SK-N-SH treated with all-trans-retinoic acid at 6 μM for 48 hours (cell line): ENCODE data around the gene CUL1.

ENCODE experiments used
- ATAC-seq: fragments of 200-7000 bp; cut with Tn5 transposase; 3 replicates; pipeline ENCODE4 v1.9.1; 2020; ENCODE audit warnings: mild to moderate bottlenecking, moderate library complexity
- ARNTL ChIP-seq: fragments of 450-650 bp; formaldehyde crosslinking; IDR thresholded peaks from 2 replicates; pipeline ENCODE4 v1.5.0; 2020; ENCODE audit warnings: low read depth, mild to moderate bottlenecking, moderate library complexity, borderline replicate concordance
- BACH2 ChIP-seq: fragments of 250-450 bp; sonication (Bioruptor Pico); IDR thresholded peaks from 2 replicates; pipeline ENCODE4 v1.9.0; 2021; ENCODE audit warnings: mild to moderate bottlenecking, borderline replicate concordance
- CREB5 ChIP-seq: fragments of 250-450 bp; sonication (Bioruptor Pico); IDR thresholded peaks from 2 replicates; pipeline ENCODE4 v1.5.1; 2020; ENCODE audit warnings: low read depth, mild to moderate bottlenecking, moderate library complexity
- CSDC2 ChIP-seq: fragments of 250-450 bp; sonication (Bioruptor Pico); IDR thresholded peaks from 2 replicates; pipeline ENCODE4 v1.5.0; 2020; ENCODE audit warnings: mild to moderate bottlenecking, moderate library complexity
- ESRRG ChIP-seq: fragments of 250-450 bp; sonication (Bioruptor Pico); IDR thresholded peaks from 2 replicates; pipeline ENCODE4 v1.6.1; 2021; ENCODE audit warnings: mild to moderate bottlenecking
- GLIS3 ChIP-seq: fragments of 250-450 bp; sonication (Bioruptor Pico); IDR thresholded peaks from 2 replicates; pipeline ENCODE4 v1.5.0; 2020; ENCODE audit warnings: mild to moderate bottlenecking, moderate library complexity
- ISL1 ChIP-seq: fragments of 250-450 bp; sonication (Bioruptor Pico); IDR thresholded peaks from 2 replicates; pipeline ENCODE4 v2.1.2; 2022; ENCODE audit warnings: mild to moderate bottlenecking, moderate library complexity
- OSR1 ChIP-seq: fragments of 250-450 bp; sonication (Bioruptor Pico); IDR thresholded peaks from 2 replicates; pipeline ENCODE4 v1.8.0; 2022; ENCODE audit warnings: moderate library complexity, mild to moderate bottlenecking, inconsistent platforms
- PATZ1 ChIP-seq: fragments of 250-450 bp; sonication (Bioruptor Pico); IDR thresholded peaks from 2 replicates; pipeline ENCODE4 v1.8.0; 2020; ENCODE audit warnings: mild to moderate bottlenecking, moderate library complexity, borderline replicate concordance
- PPARA ChIP-seq: fragments of 250-450 bp; sonication (Bioruptor Pico); IDR thresholded peaks from 2 replicates; pipeline ENCODE4 v1.5.0; 2020; ENCODE audit warnings: mild to moderate bottlenecking, borderline replicate concordance
- SNAI2 ChIP-seq: fragments of 250-450 bp; sonication (Bioruptor Pico); IDR thresholded peaks from 2 replicates; pipeline ENCODE4 v1.5.0; 2020; ENCODE audit warnings: mild to moderate bottlenecking, moderate library complexity
- TCF4 ChIP-seq: fragments of 250-450 bp; sonication (Bioruptor Pico); IDR thresholded peaks from 2 replicates; pipeline ENCODE4 v1.8.0; 2021; ENCODE audit warnings: mild to moderate bottlenecking, moderate library complexity, borderline replicate concordance
- TOX ChIP-seq: fragments of 250-450 bp; sonication (Bioruptor Pico); IDR thresholded peaks from 2 replicates; pipeline ENCODE4 v1.8.0; 2021; ENCODE audit warnings: mild to moderate bottlenecking, moderate library complexity, borderline replicate concordance
- TSHZ2 ChIP-seq: fragments of 250-450 bp; sonication (Bioruptor Pico); IDR thresholded peaks from 2 replicates; pipeline ENCODE4 v1.5.0; 2020; ENCODE audit warnings: mild to moderate bottlenecking, moderate library complexity
- ZC3H10 ChIP-seq: fragments of 250-450 bp; sonication (Bioruptor Pico); IDR thresholded peaks from 2 replicates; pipeline ENCODE4 v1.5.1; 2021; ENCODE audit warnings: mild to moderate bottlenecking, moderate library complexity
- ZFP30 ChIP-seq: fragments of 450-650 bp; formaldehyde crosslinking; IDR thresholded peaks from 2 replicates; pipeline ENCODE4 v1.5.0; 2022; ENCODE audit warnings: mild to moderate bottlenecking, moderate library complexity
- ZNF565 ChIP-seq: fragments of 450-650 bp; formaldehyde crosslinking; conservative IDR thresholded peaks from 2 replicates; pipeline ENCODE4 v1.5.0; 2020; ENCODE audit warnings: low read depth, mild to moderate bottlenecking, moderate library complexity
- ZNF70 ChIP-seq: fragments of 450-650 bp; formaldehyde crosslinking; IDR thresholded peaks from 2 replicates; pipeline ENCODE4 v1.5.0; 2020; ENCODE audit warnings: mild to moderate bottlenecking, moderate library complexity
- TF ChIP-seq, protein P1 (sequence below): fragments of 250-450 bp; sonication (Bioruptor Pico); IDR thresholded peaks from 2 replicates; pipeline ENCODE4 v1.5.1; 2021; ENCODE audit warnings: mild to moderate bottlenecking, moderate library complexity

Gene CUL1

DNA sequence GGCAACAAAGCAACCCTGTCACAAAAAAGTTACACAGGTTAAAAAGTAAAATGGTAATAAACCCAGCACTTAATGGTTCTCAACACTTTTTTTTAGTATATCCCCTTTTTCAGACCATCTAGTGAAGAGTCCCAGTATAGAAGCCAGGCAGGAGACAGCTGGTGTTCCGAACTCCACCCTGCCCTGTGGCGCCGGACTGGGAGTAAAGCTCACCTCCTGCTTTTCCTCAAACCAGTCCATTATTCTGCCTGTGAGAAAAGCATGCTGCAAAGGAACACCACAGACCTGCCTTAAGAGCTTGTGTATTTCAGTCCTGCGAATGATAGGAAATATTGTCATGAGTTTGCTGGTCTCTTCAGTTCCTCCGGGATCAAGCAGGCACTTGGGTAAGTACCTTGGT is 104.4 kb downstream of the CUL1 start:
- no peak for TF ChIP-seq GLIS3 (CRISPR knock-in tag)
- TF ChIP-seq TSHZ2 (CRISPR knock-in tag): no peak
- no peak for TF ChIP-seq PATZ1
- ATAC-seq: peak; percentile 12

GRCh38 chr7:148804343-148805235 is 105.9 kb downstream of the CUL1 start:
- ATAC-seq: peak; percentile 3; the same call in 2 of the 3 replicates
- TF ChIP-seq SNAI2 (CRISPR knock-in tag) (no peak), ZNF70 (CRISPR knock-in tag) (no peak), TCF4 (CRISPR knock-in tag) (no peak), TSHZ2 (CRISPR knock-in tag) (no peak), BACH2 (CRISPR knock-in tag) (no peak), CSDC2 (CRISPR knock-in tag) (no peak), PPARA (CRISPR knock-in tag) (no peak)
- TF ChIP-seq, protein P1, sequence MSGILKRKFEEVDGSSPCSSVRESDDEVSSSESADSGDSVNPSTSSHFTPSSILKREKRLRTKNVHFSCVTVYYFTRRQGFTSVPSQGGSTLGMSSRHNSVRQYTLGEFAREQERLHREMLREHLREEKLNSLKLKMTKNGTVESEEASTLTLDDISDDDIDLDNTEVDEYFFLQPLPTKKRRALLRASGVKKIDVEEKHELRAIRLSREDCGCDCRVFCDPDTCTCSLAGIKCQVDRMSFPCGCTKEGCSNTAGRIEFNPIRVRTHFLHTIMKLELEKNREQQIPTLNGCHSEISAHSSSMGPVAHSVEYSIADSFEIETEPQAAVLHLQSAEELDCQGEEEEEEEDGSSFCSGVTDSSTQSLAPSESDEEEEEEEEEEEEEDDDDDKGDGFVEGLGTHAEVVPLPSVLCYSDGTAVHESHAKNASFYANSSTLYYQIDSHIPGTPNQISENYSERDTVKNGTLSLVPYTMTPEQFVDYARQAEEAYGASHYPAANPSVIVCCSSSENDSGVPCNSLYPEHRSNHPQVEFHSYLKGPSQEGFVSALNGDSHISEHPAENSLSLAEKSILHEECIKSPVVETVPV (CRISPR knock-in tag): no peak

DNA sequence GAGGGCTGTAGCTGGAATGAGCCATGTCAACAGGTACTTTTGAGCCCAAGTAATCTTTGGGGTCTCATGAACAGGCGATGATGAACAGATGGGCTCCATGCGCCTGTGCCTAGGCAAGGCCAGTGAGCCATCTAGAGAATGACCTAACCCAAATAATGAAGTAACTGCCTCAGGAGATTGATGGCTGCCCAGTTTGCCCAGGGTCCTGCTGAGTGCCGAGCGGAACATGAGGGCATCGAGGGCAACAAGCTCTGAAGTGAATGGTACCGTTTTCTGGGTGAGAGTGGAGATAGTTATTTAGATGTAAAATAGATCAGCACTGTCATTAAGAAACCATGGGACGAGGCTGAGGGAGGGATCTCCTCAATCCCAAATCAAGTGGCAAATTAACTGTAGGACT is 107.5 kb downstream of the CUL1 start:
- no peak for ATAC-seq
- no peak for TF ChIP-seq ESRRG
- no peak for TF ChIP-seq PPARA (CRISPR knock-in tag)
- no peak for TF ChIP-seq ISL1 (CRISPR knock-in tag)
- no peak for TF ChIP-seq ZNF565 (CRISPR knock-in tag)
- TF ChIP-seq, protein P1 (CRISPR knock-in tag): no peak
- no peak for TF ChIP-seq TOX
- no peak for TF ChIP-seq ZC3H10 (CRISPR knock-in tag)
- no peak for TF ChIP-seq OSR1
- no peak for TF ChIP-seq CSDC2 (CRISPR knock-in tag)
- no peak for TF ChIP-seq CREB5 (CRISPR knock-in tag)
- TF ChIP-seq PATZ1: no peak
- TF ChIP-seq TCF4 (CRISPR knock-in tag): no peak
- TF ChIP-seq ZNF70 (CRISPR knock-in tag): no peak
- no peak for TF ChIP-seq SNAI2 (CRISPR knock-in tag)
- no peak for TF ChIP-seq ZFP30 (CRISPR knock-in tag)
- no peak for TF ChIP-seq BACH2 (CRISPR knock-in tag)
- TF ChIP-seq GLIS3 (CRISPR knock-in tag): no peak
- no peak for TF ChIP-seq ARNTL (CRISPR knock-in tag)
